Esophagus squamous epithelium (tissue), 4 donors: ENCODE data around the gene CDH13.

Source experiments
- CTCF ChIP-seq, 6 experiments: fragments of 450-650 bp in 4 of 6; fragments of 200-600 bp in 2 of 6; sonication (generic) in 2 of 6; IDR thresholded peaks; one replicate each; pipeline ENCODE4 v1.5.1; 2016 to 2019; ENCODE audit warnings: antibody characterized with exemption in 6 of 6, mild to moderate bottlenecking in 4 of 6, moderate library complexity in 4 of 6
- POLR2A ChIP-seq, 4 donors: fragments of 450-650 bp; IDR thresholded peaks; one replicate each; pipeline ENCODE4 v1.6.1; 2017; ENCODE audit warnings: antibody characterized with exemption in 4 of 4, mild to moderate bottlenecking in 4 of 4, moderate library complexity in 3 of 4

GRCh38 chr16:82967424-82967823 lies 340.7 kb downstream of the CDH13 start:
- no peak for TF ChIP-seq CTCF (IDR thresholded peaks at IDR 0.05)
- TF ChIP-seq POLR2A (IDR thresholded peaks at IDR 0.05) = no peak
